Limb (tissue), 2 donors: ENCODE results near the gene FRG2.
A peak's percentile ranks its signal among the peaks of the same experiment; 100 is the strongest.
"Not testable (repeated sequence)": the region's sequence is repeated elsewhere in the genome, so short reads cannot be mapped to it uniquely, and the experiment has no call there.

ENCODE experiments used
- DNase-seq, 2 donors: peaks; one replicate each; pipeline ENCODE4 v3.0.0-alpha.2; 2016; ENCODE audit errors: extremely low spot score in 2 of 2

FRG2 gene

GRCh38 chr4:190016369-190017289 is 10.4 kb downstream of the FRG2 start:
- DNase-seq, result no peak

GRCh38 chr4:190015538-190016368 is 11.3 kb downstream of the FRG2 start:
- DNase-seq, result no peak

DNA sequence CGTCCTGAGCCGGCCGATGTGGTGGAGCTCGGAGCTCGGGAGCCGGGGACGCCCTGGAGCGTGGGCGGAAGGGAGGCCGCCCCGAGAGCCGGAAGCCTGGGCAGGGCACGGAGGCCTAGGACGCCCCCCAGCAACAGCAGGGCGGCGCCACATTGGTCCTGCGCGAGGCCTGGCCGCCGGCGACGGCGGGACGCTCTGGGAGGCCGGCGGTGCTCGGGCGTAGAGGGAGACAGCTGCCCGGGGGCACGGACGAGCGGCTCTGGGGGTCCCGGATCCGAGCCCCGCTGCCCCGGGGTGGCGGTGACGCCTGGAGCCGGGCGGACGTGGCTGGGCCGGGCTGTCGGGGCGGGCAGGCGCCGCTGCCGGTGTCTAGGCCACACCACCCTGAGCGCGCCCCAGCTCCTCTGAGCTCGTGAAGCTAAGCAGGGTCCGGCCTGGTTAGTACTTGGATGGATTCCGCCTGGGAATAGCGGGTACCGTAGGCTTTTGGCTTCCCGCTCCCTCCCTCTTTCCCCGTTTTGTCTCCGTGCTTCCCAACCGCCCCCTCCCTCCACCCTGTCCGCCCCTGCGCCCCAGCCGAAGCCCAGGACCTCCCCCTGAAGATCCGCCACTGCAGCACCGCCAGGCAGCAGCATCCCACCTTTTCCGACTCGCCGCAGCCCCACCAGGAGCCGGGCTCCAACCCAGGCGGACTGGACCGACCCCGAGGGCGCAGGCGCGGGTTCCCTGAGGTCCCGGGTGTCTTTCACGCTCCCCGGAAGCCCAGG is 12.1 kb downstream of the FRG2 start:
- peak in 1 of 2 donors; percentile 36 for DNase-seq

DNA sequence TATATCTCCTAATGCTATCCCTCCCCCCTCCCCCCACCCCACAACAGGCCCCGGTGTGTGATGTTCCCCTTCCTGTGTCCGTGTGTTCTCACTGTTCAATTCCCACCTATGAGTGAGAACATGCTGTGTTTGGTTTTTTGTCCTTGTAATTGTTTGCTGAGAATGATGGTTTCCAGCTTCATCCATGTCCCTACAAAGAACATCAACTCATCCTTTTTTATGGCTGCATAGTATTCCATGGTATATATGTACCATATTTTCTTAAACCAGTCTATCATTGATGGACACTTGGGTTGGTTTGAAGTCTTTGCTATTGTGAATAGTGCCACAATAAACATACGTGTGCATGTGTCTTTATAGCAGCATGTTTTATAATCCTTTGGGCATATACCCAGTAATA is 37.1 kb downstream of the FRG2 start:
- DNase-seq, result not testable (repeated sequence)

DNA sequence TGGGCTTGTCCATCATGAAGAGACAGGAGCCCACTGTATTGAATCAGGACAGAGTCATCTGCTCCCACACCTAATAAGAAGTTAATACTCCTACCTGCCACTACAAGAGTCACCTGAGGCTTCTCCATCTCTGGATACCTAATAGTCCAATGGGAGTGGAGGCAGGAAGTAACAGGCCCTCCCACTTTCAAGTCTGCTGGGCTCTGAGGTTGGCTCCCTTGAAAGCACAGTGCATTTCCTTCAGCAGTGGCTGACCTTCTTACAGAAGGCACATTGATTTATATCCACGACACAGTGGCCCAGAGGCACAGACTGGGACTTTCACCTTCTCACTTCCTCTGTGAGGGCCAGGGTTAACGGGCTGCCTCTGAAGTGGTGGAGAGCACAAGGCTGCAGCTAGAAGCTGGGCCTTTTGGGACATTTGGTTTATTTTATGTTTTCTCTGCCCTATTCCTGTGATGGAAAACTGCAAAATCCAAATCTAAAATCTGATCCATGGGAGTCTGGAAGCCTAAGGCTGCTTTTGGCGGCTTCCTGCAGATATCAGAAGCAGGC is 38.1 kb downstream of the FRG2 start:
- DNase-seq, result no peak

GRCh38 chr4:189985651-189986243 is 41.3 kb downstream of the FRG2 start:
- DNase-seq, result not testable (repeated sequence)

DNA sequence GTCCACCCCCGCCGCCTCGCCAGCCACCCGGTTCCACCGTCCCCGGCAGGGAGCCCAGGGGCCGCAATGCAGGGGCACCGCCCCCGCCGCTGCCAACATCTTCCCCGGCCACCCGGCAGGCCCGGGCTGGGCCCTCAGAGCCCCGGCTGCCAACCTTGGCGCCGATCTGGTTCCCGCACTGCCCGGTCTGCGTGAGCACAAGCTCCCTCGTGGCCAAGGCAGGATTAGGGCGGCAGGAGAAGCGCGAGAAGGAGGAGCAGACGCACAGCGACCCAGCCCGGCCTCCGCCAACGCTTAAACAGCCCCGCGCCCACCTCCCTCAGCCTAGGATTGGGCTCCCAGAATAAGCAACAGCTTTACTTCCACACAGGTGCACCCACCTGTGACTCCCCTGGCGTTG is 42.4 kb downstream of the FRG2 start:
- DNase-seq, result not testable (repeated sequence)

DNA sequence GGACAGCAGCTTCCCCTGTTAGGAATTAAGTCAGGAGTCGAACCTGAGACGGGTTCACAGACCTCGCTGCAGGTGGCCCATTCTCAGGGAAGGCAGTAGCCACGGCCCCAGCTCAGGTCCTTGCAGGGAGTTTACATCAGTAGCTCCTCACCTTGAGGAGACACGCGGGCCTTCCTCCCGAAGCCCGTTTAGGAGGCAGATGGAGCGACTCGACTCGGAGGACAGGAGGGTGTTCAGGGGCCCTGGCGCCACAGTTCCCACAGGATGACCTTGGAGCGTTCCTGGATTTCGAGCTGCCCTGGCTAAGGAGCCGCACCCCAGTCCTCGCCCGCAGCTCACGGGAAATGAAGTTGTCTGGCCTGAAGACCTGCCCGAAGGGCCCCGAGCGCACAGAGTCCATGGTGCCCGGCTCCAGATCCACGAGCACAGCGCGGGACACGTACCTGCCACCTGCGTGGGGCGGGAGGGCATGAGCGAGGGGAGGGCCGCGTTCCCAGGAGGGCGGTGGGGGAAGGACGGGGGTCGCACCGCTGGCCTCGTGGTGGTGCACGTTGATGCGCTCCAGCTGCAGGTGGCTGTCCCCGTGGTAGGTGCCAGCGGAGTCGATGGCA is 43.0 kb downstream of the FRG2 start:
- DNase-seq, result not testable (repeated sequence)

DNA sequence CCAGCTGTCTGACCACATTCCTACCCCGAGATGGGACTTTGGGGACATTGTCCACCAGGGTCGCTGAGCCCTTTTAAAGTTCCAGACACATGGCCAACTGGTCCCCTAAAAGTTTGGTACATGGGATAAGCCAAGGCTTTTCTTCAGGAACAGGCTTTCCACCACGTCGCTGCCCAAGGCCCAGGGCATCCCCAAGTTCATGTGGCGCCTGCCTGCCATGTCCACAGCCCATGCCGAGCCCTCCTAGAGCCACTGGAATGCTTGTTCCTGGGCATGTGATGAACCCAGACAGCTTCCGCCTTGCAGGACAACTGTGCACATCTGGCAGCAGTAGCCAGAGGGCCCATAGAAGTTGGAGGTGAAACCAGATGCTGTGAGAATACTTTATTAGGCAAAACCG is 45.1 kb downstream of the FRG2 start:
- DNase-seq, result no peak

DNA sequence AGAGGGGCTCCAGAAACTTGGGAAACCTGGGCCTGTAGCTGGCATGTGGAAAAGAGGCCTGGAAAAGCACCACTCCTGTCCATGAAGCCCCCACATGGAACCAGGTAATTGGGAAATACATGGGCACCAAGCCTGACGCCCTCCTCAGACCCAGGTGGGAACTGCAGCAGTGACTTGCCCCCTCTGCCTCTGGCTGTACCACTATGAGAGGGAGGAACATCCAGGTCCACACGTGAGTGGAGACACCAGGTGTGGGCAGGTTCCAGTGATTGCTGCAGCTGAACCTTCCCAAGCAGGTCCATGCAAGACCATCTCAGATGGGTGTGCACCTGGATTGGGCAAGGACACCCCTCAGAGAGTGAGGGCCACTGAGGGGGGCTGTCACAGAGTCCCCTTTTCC is 46.8 kb downstream of the FRG2 start:
- not testable (repeated sequence) for DNase-seq

DNA sequence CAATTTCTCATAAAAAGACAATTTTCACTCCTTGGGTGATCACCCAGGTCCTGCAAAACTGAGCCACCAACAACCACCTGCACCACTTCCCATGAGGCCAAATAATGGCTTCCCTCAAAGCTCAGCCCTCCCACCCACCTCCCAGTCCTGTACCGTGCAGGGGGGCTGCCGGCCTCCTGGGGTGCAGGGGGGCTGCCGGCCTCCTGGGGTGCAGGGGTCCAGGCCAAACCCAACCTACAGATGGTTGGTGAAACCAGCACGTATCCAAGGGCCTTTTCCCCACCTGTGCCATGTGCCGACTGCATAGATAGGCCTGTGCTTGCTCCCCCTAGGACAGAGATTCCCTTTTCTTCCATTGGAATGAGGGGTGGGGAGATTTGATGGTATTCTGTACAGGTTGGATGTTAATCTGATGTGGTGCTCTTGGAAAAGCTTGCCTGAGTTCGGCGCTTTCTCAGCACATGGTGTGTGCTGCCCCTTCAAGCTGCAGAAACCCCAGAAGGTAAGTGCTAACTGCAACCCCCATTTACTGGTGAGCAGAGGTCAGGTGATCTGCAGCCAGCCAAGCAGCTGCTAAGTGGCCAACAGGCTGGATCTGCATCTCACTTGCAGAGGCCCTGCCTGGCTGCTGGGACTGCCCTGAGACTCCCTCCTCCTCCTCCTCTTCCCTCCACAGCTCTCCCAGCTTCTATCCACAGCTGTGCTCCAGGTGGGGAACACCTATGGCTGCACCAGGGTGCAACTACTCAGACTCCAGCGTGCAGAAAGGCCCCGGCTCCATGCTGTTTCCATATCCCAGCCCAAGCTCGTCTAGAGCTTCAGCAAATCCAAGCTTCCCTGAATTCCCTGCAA is 47.6 kb downstream of the FRG2 start:
- no peak for DNase-seq
